ENCODE data around the gene SIAH1. TPM values are rescaled to one million over a fixed set of nuclear protein-coding genes. Genes with fewer than 3 reads are reported as not detected.
"Not testable (repeated sequence)": the region's sequence is repeated elsewhere in the genome, so short reads cannot be mapped to it uniquely, and the experiment has no call there.

SIAH1 gene
- total RNA-seq, 2 donors from 2014 or later: 24.0 to 36.1 TPM

DNA sequence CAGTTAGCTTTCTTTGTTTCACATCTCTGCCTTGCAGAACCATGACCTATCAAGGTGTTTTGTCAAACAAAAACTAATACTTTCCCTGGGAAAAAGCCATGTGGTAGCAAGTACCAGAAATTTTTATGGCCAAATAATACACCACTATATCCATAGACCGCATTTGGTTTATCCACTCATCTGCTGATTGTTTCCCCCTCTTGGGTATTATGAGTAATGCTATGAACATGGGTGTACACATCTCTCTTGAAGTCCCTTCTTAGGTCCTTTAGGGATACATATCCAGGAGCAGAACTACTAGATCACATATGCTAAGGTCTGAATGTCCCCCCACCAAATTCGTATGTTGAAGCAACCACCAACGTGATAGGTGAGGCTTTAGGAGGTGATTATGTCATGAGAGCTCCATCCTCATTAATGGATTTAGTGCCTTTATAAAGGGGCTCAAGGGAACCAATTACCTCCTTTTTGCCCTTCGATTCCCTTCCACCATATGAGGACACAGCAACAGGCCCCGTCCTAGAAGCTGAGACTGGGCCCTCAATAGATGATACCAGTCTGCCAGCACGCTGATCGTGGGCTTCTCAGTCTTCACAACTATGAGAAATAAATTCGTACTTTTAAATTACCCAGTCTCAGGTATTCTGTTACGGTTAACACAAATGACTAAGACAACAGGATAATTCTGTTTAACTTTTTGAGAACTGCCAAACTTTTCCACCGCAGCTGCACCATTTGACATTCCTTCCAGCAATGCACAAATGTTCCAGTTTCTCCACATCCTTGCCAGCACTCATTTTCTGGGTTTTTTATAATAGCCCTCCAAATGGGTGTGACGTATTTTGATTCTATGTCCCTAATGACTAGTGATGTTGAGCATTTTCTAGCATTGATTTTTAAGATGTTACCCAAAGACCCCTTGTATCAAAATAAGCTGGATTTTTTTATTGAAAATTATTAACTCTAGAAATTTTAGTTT, 30.0 kb downstream of the SIAH1 start:
- intact Hi-C loops (cut with DNase I): loop anchor here (5.0 to 10.0 kb wide), 3 partner anchors 80 to 267 kb away; no protein-coding TSS in a partner anchor
- H3K36me3 ChIP-seq: no peaks in the 10 kb centered on the region

DNA sequence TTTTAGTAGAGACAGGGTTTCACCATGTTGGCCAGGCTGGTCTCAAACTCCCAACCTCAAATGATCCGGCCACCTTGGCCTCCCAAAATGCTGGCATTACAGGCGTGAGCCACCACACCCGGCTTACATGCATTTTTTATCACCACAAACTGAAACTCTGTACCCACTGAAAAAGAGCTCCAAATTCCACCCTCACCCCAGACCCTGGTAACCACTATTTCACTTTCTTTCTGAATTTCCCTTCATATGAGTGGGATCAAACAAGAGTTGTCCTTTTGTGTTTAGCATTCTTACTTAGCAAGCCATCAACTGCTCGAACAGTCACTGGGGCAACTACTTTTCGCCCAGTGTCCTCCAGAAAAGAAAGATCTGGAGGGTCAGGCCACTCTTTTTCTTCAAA, 30.8 kb downstream of the SIAH1 start:
- intact Hi-C loops (cut with DNase I): loop anchor here (5.0 to 10.0 kb wide), 2 partner anchors 80 to 188 kb away; no protein-coding TSS in a partner anchor
- not testable (repeated sequence) for H3K9me3 ChIP-seq; DNase-seq (ENCODE audit: low spot score); H3K27me3 ChIP-seq (replicated peaks; ENCODE audit: insufficient read depth); H3K4me3 ChIP-seq; H3K4me1 ChIP-seq (replicated peaks); H3K36me3 ChIP-seq; H3K27ac ChIP-seq
- WGBS: 98% methylated on average over 5 of the region's 5 CpGs

More for the DNA sequence above, 30.0 kb downstream of the SIAH1 start:
- H3K27me3 ChIP-seq (replicated peaks; ENCODE audit: insufficient read depth): no peaks in the 10 kb centered on the region
- TF ChIP-seq POLR2A (IDR thresholded peaks at IDR 0.05): no peak
- TF ChIP-seq POLR2AphosphoS5 (IDR thresholded peaks at IDR 0.05): no peak
- no peaks in the 10 kb centered on the region for H3K9me3 ChIP-seq
- no peak for DNase-seq (ENCODE audit: low spot score)
- 88% methylated on average over 11 of the region's 11 CpGs for WGBS
- H3K27ac ChIP-seq: no peak overlapping the region
- no peak overlapping the region for H3K4me3 ChIP-seq
- no peaks in the 10 kb centered on the region for H3K4me1 ChIP-seq (replicated peaks)

DNA sequence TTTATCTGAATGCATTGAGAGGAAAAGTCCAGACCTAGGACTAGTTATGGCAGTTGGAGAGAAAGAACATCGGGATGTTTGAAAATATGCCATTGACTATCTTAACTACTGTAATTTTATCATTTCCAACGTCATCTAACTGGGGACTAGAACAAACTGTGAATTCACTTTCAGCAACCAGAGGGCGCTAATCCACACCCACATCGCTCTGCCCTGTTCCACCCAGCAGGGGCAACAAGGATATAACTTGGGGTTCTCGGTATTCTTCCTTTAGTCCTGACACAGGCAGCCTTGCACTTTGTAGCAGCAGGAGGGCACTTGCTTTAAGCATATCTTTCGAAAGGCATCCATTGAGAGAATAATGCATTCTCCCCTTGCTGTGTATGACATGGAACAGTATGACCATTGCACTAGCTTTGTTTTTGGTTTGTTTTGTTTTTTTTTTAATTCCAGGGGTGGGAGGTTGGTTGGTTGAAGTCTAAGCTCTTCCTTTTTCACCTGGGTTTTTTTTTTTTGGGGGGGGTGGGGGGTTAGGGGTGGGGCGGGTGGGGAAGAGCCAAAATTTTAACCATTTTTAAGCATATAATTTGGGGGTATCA, 31.5 kb downstream of the SIAH1 start:
- intact Hi-C loops (cut with DNase I): loop anchor here (5.0 to 10.0 kb wide), 2 partner anchors 79 to 189 kb away; no protein-coding TSS in a partner anchor
- no peaks in the 10 kb centered on the region for H3K4me1 ChIP-seq (replicated peaks)
- WGBS: 30% methylated on average over 7 of the region's 7 CpGs
- no peaks in the 10 kb centered on the region for H3K27me3 ChIP-seq (replicated peaks; ENCODE audit: insufficient read depth)
- H3K4me3 ChIP-seq: no peak overlapping the region
- TF ChIP-seq, protein P1, sequence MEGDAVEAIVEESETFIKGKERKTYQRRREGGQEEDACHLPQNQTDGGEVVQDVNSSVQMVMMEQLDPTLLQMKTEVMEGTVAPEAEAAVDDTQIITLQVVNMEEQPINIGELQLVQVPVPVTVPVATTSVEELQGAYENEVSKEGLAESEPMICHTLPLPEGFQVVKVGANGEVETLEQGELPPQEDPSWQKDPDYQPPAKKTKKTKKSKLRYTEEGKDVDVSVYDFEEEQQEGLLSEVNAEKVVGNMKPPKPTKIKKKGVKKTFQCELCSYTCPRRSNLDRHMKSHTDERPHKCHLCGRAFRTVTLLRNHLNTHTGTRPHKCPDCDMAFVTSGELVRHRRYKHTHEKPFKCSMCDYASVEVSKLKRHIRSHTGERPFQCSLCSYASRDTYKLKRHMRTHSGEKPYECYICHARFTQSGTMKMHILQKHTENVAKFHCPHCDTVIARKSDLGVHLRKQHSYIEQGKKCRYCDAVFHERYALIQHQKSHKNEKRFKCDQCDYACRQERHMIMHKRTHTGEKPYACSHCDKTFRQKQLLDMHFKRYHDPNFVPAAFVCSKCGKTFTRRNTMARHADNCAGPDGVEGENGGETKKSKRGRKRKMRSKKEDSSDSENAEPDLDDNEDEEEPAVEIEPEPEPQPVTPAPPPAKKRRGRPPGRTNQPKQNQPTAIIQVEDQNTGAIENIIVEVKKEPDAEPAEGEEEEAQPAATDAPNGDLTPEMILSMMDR (IDR thresholded peaks at IDR 0.05): peak; percentile 57 to 88 (median 84)
- TF ChIP-seq POLR2A (IDR thresholded peaks at IDR 0.05): no peak
- TF ChIP-seq POLR2AphosphoS5 (IDR thresholded peaks at IDR 0.05): no peak
- DNase-seq (ENCODE audit: low spot score): peak; percentile 44
- no peak overlapping the region for H3K27ac ChIP-seq
- H3K9me3 ChIP-seq: no peaks in the 10 kb centered on the region
- H3K36me3 ChIP-seq: no peaks in the 10 kb centered on the region

DNA sequence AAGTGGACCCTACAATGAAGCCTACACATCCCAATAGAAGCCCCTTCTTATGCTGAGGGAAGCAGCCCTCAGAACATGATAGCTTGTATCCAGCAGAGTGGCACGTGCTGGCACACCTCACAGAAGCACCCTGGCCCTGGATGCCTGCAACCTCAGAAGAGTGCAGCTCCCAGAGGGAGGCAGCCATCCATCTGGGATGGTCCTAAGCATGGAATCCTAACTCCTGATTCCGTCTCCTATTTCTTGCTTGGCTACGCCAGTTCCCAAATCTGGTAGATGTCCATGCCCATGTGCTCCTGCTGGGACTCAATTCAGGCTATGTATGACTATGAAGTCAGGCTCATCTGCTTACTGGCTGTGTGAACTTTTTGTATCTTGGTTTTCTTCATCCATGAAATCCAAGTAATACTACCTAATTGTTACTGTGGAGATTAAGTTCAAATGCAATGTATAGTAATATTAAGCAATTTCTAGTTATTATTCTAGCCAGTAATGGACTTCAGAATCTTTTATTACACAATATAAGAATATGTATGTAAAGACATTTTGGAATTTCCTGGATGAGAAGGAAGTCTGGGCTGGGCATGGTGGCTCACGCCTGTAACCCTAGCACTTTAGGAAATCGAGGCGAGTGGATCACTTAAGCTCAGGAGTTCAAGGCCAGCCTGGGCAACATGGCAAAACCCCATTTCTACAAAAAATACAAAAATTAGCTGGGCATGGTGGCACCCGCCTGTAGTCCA, 32.4 kb downstream of the SIAH1 start:
- Histone ChIP-seq H3K4me1 (replicated peaks) (no peaks in the 10 kb centered on the region), H3K36me3 (no peaks in the 10 kb centered on the region), H3K27me3 (replicated peaks; ENCODE audit: insufficient read depth) (no peaks in the 10 kb centered on the region), H3K9me3 (no peaks in the 10 kb centered on the region), H3K27ac (no peak overlapping the region), H3K4me3 (no peak overlapping the region)
- TF ChIP-seq, protein P1 (IDR thresholded peaks at IDR 0.05): no peak
- no peak for TF ChIP-seq POLR2AphosphoS5 (IDR thresholded peaks at IDR 0.05)
- no peak for TF ChIP-seq POLR2A (IDR thresholded peaks at IDR 0.05)
- intact Hi-C loops (cut with DNase I): loop anchor here (5.0 to 10.0 kb wide), 2 partner anchors 78 to 189 kb away; no protein-coding TSS in a partner anchor
- DNase-seq (ENCODE audit: low spot score): no peak
- WGBS: 88% methylated on average over 7 of the region's 7 CpGs

DNA sequence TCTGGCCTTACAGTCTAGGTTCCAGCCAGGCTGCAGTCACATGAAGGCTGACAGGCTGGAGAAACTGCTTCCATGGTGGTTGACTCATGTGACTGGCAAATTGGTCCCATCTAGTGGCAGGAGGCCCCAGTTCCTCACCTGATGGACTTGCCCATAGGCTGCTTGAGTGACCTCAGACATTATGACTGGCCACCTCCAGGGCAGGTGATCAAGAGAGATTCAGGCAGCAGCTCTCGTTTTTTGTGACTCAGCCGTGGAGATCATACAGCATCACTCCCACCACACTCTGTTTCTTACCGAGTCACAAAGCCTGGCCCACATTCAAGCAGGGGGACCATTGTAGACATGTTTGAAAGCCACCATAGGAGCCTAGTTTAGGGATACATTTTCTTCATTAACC, 34.5 kb downstream of the SIAH1 start:
- Histone ChIP-seq H3K9me3 (no peaks in the 10 kb centered on the region), H3K27ac (no peak overlapping the region), H3K4me1 (replicated peaks) (no peaks in the 10 kb centered on the region), H3K36me3 (no peaks in the 10 kb centered on the region), H3K4me3 (no peak overlapping the region), H3K27me3 (replicated peaks; ENCODE audit: insufficient read depth) (no peaks in the 10 kb centered on the region)
- TF ChIP-seq POLR2A (IDR thresholded peaks at IDR 0.05) (no peak), POLR2AphosphoS5 (IDR thresholded peaks at IDR 0.05) (no peak)
- TF ChIP-seq, protein P1 (IDR thresholded peaks at IDR 0.05): no peak
- no peak for DNase-seq (ENCODE audit: low spot score)
- intact Hi-C loops (cut with DNase I): loop anchor here (5.0 to 10.0 kb wide), 2 partner anchors 76 to 192 kb away; no protein-coding TSS in a partner anchor
- 80% methylated on average over 3 of the region's 3 CpGs for WGBS

Data from prostate gland (tissue), 2 donors.